ENCODE measurements around the gene DNASE1L1.

The DNASE1L1 gene

DNA sequence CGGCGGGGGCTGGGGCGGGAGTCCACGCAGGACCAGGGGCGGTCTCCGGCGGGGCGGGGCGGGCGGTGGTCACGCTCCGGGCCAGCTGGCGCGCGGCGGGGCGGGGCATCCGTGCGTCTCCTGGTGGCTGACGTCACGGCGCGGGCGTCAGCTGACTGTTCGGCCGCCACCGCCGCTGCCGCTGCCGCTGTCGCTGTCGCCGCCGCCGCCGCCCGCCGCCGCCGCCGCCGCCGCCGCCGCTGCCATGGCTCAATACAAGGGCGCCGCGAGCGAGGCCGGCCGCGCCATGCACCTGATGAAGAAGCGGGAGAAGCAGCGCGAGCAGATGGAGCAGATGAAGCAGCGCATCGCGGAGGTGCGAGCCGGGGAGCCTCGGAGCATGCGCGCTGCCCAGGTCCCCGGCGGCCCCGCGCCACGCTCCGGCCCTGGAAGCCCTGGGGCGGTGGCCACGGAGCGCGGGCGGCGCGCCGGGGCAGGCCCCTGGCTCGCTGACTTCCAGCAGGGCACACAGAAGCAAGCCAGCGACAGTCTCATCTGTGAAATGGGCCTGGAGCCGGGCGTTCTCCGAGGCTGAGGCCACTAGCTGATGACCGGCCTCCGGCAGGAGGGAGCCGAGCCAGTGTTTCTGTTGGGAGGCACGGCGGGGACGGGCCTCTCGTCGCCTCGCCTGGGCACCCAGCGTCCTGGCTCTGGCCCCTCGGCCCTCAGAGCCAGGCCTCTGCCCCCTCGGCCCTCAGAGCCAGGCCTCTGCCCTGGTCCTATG, 35.1 kb upstream of the DNASE1L1 start, which contains the start of gene FAM50A:
Gene FAM50A (plus strand): TSS at position 150 of the 763 bp plus-strand sequence. CDS start 95 bp downstream, at position 245.
- TF ChIP-seq, protein P1, sequence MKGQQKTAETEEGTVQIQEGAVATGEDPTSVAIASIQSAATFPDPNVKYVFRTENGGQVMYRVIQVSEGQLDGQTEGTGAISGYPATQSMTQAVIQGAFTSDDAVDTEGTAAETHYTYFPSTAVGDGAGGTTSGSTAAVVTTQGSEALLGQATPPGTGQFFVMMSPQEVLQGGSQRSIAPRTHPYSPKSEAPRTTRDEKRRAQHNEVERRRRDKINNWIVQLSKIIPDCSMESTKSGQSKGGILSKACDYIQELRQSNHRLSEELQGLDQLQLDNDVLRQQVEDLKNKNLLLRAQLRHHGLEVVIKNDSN (IDR thresholded peaks at IDR 0.05), result peak; percentile 78
- TF ChIP-seq TCF12 (IDR thresholded peaks at IDR 0.05; ENCODE audit: low read depth), result no peak
- TF ChIP-seq, protein P2, sequence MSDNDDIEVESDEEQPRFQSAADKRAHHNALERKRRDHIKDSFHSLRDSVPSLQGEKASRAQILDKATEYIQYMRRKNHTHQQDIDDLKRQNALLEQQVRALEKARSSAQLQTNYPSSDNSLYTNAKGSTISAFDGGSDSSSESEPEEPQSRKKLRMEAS (IDR thresholded peaks at IDR 0.05), result peak; percentile 42

DNA sequence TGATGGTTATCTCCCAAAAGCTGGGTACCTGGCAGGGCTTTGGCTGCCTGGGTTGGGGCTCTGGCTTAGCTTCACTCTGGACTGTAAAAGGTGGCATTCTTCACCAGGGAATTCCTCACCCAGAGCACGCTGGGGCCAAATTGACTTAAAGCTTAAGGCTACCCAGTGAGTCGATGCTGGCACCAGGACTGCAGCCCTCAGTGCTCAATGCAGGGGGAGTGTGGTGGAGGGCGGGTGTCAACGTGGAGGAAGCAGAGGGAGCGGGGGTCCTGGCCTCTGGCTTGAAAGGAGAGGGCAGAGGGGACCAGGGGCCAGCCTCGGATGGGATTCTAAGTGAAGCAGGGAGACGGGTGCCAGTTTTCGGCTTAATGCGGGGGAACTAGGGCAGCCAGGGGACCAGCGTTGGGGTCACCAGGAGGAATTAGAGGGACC, 34.4 kb upstream of the DNASE1L1 start:
- no peak for TF ChIP-seq TAF1 (IDR thresholded peaks at IDR 0.05; ENCODE audit: low read depth)
- TF ChIP-seq NFIC (IDR thresholded peaks at IDR 0.05), result no peak
- TF ChIP-seq RAD21 (IDR thresholded peaks at IDR 0.05; ENCODE audit: low read depth), result no peak
- no peak for TF ChIP-seq EP300 (IDR thresholded peaks at IDR 0.05; ENCODE audit: borderline replicate concordance)
- TF ChIP-seq EGR1 (IDR thresholded peaks at IDR 0.05), result no peak
- TF ChIP-seq TCF12 (IDR thresholded peaks at IDR 0.05; ENCODE audit: low read depth), result no peak
- no peak for TF ChIP-seq ZBTB7A (IDR thresholded peaks at IDR 0.05; ENCODE audit: low read depth)
- no peak for TF ChIP-seq CREB1 (IDR thresholded peaks at IDR 0.05; ENCODE audit: low read depth)
- no peak for TF ChIP-seq YY1 (IDR thresholded peaks at IDR 0.05; ENCODE audit: low read depth)
- TF ChIP-seq CEBPB (IDR thresholded peaks at IDR 0.05), result no peak
- TF ChIP-seq FOXM1 (IDR thresholded peaks at IDR 0.05; ENCODE audit: borderline replicate concordance, low read depth), result no peak
- TF ChIP-seq, protein P1 (IDR thresholded peaks at IDR 0.05), result no peak
- no peak for TF ChIP-seq TEAD4 (IDR thresholded peaks at IDR 0.05)
- TF ChIP-seq, protein P3, sequence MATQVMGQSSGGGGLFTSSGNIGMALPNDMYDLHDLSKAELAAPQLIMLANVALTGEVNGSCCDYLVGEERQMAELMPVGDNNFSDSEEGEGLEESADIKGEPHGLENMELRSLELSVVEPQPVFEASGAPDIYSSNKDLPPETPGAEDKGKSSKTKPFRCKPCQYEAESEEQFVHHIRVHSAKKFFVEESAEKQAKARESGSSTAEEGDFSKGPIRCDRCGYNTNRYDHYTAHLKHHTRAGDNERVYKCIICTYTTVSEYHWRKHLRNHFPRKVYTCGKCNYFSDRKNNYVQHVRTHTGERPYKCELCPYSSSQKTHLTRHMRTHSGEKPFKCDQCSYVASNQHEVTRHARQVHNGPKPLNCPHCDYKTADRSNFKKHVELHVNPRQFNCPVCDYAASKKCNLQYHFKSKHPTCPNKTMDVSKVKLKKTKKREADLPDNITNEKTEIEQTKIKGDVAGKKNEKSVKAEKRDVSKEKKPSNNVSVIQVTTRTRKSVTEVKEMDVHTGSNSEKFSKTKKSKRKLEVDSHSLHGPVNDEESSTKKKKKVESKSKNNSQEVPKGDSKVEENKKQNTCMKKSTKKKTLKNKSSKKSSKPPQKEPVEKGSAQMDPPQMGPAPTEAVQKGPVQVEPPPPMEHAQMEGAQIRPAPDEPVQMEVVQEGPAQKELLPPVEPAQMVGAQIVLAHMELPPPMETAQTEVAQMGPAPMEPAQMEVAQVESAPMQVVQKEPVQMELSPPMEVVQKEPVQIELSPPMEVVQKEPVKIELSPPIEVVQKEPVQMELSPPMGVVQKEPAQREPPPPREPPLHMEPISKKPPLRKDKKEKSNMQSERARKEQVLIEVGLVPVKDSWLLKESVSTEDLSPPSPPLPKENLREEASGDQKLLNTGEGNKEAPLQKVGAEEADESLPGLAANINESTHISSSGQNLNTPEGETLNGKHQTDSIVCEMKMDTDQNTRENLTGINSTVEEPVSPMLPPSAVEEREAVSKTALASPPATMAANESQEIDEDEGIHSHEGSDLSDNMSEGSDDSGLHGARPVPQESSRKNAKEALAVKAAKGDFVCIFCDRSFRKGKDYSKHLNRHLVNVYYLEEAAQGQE (IDR thresholded peaks at IDR 0.05; ENCODE audit: low read depth), result no peak
- TF ChIP-seq, protein P2 (IDR thresholded peaks at IDR 0.05), result no peak

DNA sequence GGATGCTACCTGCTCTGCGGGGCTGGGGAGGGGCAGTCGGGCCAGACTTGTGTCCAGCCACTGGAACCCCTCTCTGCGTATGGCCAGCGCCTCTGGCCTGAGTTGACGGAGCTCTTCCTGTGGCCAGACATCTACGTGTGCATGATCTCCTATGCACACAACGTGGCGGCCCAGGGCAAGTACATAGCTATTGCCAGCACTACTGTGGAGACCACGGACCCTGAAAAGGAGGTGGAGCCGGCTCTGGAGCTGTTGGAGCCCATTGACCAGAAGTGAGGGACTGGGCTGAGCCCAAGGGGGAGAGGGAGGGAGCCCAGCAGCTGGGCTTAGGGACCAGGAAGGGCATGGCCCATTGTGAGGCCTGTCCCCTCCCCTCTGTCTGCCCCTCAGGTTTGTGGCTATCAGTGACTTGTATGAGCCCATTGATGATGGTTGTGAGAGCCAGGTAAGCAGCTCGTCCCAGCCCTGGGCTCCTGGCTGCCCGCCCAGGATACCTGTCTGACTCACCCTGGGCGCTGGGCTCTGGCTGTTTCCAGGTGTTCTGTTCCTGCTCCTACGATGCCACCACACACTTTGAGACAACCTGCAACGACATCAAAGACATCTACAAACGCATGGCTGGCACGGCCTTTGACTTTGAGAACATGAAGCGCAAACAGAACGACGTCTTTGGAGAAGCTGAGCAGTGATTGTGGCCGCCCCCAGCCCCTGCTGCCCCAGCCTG, 33.1 kb upstream of the DNASE1L1 start:
- no peak for TF ChIP-seq CEBPB (IDR thresholded peaks at IDR 0.05)
- no peak for TF ChIP-seq TEAD4 (IDR thresholded peaks at IDR 0.05)
- no peak for TF ChIP-seq CREB1 (IDR thresholded peaks at IDR 0.05; ENCODE audit: low read depth)
- TF ChIP-seq FOXM1 (IDR thresholded peaks at IDR 0.05; ENCODE audit: borderline replicate concordance, low read depth), result no peak
- no peak for TF ChIP-seq YY1 (IDR thresholded peaks at IDR 0.05; ENCODE audit: low read depth)

DNA sequence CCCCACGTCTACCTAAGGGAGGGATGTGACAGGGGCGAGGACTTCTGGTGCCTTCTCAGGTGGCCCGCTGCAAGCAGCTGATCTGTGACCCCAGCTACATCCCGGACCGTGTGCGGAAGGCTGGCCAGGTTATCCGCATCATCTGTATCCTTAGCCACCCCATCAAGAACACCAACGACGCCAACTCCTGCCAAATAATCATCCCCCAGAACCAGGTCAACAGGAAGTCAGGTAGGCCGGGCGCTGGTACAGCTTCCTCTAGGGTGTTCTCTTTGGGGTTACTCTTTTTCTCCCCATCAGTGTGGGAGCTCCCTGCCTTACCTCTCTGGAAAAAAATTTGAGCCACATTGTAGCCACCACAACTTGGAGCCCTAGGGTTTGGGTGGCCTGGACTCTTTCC, 32.5 kb upstream of the DNASE1L1 start:
- TF ChIP-seq EGR1 (IDR thresholded peaks at IDR 0.05) (no peak), CREB1 (IDR thresholded peaks at IDR 0.05; ENCODE audit: low read depth) (no peak), ZBTB7A (IDR thresholded peaks at IDR 0.05; ENCODE audit: low read depth) (no peak), TEAD4 (IDR thresholded peaks at IDR 0.05) (no peak), NFIC (IDR thresholded peaks at IDR 0.05) (no peak), FOXM1 (IDR thresholded peaks at IDR 0.05; ENCODE audit: borderline replicate concordance, low read depth) (no peak), TAF1 (IDR thresholded peaks at IDR 0.05; ENCODE audit: low read depth) (no peak), CEBPB (IDR thresholded peaks at IDR 0.05) (no peak)
- TF ChIP-seq, protein P2 (IDR thresholded peaks at IDR 0.05), result no peak

DNA sequence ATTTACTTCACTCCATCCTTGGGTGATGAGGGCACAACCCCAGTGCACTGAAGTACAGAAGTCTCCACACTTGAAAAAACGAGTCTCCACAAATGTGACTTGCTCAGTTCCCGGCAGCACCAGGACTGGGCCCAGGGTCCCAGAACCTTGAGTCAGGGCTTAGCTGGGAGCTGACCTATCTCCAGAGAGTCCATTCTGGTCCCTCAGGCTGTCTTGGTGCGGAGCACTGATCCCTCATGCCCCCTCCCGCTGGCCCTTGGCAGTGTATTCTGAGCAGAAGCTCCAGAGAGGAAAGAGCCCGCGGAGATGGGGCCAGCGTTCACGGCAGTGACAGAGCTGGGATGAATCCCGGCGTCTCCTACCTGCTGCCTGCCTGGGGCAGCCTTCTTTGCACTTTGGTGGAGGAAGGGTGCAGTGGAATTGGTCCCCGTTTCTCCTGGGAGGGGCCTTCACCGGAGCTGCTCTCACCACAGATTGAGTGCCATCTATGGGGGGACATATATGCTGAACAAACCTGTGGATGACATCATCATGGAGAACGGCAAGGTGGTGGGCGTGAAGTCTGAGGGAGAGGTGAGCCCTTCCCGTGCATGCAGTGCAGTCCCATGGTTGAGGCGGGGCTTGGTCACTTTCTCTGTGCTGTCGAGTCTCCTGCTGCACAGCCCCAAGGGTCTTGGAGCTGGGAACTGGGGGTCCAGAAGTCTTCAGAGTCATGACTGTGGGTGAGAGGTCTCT, 31.7 kb upstream of the DNASE1L1 start:
- TF ChIP-seq FOXM1 (IDR thresholded peaks at IDR 0.05; ENCODE audit: borderline replicate concordance, low read depth), result no peak
- TF ChIP-seq, protein P1 (IDR thresholded peaks at IDR 0.05), result no peak
- no peak for TF ChIP-seq EP300 (IDR thresholded peaks at IDR 0.05; ENCODE audit: borderline replicate concordance)
- TF ChIP-seq NFIC (IDR thresholded peaks at IDR 0.05), result no peak
- TF ChIP-seq, protein P3 (IDR thresholded peaks at IDR 0.05; ENCODE audit: low read depth), result no peak
- no peak for TF ChIP-seq TCF12 (IDR thresholded peaks at IDR 0.05; ENCODE audit: low read depth)
- TF ChIP-seq CREB1 (IDR thresholded peaks at IDR 0.05; ENCODE audit: low read depth), result no peak
- TF ChIP-seq TEAD4 (IDR thresholded peaks at IDR 0.05), result no peak
- no peak for TF ChIP-seq YY1 (IDR thresholded peaks at IDR 0.05; ENCODE audit: low read depth)
- TF ChIP-seq TAF1 (IDR thresholded peaks at IDR 0.05; ENCODE audit: low read depth), result no peak
- TF ChIP-seq RAD21 (IDR thresholded peaks at IDR 0.05; ENCODE audit: low read depth), result no peak

All from Ishikawa (cell line).